GM21526 (cell line): ENCODE data around the gene ABCC1.

Source experiments
- ATAC-seq: cut with Tn5 transposase; IDR thresholded peaks from one replicate; pipeline ENCODE4 v1.9.1; 2021; ENCODE audit warnings: moderate library complexity; ENCODE audit not compliant: unreplicated experiment, low FRiP score

The ABCC1 gene

DNA sequence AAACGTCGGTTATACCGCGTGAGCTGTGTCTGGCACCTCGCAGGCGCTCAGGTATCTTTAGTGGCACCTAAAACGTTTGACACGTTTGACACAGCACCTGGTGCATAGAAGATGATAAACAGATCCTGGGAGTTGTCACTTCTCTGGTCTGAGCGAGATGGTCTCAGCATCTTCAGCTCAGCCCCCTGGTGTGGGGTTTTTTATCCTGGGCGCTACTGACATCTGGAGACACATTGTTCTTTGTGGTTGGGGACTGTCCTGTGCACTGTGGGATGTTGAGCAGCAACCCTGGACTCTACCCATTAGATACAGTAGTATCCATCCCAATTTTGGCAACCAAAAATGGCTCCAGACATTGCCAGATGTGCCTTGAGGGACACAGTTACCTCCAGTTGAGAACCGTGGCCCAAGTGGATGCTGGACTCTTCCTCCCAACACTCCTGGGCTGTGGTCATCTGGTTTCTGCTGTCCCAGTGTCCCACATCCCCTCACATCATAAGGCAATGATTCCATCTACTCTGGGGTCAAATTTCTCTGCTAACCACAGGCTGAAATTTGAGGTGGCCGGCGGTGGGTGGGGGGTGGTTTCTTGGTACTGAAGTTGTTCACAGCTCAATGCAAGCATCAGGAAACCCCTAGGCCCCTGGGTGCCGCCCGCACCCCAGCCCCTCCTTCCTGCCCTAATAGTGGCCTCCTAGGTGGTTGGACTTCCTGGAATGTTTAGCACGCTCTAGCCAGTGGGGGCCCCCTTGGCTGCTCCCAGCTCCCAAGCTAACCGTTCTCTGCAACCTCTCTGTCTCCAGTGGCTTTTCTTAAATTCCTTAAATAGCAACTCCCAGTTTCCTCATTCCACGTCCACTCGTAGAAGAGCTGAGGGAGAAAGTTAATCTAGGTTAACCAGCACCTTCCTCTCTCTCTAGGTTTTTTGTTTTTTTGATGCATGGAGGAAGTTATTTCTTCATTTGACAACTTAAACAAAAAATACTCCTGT is 124.8 kb downstream of the ABCC1 start:
- no peak for ATAC-seq

- ATAC-seq = no peak
Observed at GRCh38 chr16:16075488-16076422, 126.3 kb downstream of the ABCC1 start.

DNA sequence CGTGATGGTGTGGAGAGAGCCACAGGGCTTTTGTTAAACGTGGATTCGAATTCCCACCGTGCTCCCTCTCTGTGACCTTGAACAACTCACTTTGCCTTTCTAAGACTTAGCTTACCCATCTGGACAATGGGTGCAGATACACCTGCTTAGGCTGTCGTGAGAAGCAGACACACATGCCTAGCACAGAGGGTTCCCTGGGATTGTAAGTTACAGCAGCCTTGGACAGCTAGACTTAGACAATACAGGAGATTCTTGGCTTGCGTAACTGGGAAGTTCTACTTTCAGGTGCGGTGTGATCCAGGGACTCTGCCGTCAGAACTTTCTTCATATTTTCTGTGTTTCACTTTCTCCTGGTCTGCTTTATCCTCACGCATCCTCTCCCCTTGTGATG is 127.0 kb downstream of the ABCC1 start:
- ATAC-seq = no peak

DNA sequence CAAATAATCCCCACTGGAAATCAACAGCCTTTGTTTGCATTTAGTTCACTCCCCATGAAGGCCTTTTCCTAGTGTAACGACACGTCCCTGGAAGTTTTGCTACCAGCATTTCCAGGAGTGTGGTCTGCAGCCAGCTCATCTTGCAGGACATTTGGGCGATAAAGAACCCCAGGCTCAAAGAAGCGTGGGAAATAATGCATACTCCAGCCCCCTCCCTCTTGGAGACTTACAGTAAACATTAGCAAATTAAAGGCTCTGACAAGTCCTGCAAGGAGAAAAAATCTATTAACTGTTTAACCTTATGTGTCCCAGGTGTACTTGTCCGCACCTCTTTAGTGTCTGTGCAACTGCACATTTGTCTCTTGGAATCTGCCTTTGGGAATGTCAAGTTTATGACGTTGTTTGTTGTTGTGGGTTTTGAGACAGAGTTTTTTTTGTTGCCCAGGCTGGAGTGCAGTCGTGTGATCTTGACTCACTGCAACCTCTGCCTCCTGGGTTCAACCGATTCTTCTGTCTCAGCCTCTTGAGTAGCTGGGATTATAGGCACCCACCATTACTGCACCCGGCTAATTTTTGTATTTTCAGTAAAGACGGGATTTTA is 131.1 kb downstream of the ABCC1 start:
- ATAC-seq = no peak

DNA sequence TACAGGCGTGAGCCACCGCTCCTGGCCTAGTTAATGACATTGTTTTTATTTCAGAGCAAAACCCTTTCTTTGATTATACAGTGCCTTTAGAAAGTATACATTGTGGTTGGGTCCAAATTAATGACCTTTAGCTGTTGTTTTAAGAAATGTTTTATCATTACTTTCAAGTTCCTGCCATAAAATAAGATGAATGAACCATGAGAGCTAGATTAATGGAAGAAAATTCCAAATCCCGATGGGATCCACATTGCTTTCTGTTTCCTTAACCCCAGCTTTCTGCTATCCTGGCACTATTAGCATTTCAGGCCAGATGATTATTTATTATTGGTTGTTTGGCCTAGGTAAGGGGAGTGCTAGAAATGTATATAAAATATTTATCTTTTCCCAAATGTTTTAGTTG is 131.7 kb downstream of the ABCC1 start:
- no peak for ATAC-seq

DNA sequence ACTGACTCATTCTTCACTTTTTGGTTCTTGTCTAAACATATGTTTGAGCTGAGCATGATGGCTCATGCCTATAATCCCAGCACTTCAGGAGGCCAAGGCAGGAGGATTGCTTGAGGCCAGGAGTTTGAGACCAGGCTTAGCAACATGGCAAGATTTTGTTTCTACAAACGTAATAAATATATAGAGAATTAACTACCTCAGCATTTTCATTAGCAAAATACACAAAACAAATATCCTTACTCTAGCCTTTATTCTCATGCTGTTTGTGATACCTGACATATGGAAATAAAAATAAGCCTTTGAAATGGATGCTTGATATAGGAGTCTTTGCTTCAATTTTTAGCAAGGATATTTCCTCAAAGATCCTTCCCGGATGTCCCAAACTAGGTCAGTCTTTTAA is 132.8 kb downstream of the ABCC1 start:
- ATAC-seq = no peak

DNA sequence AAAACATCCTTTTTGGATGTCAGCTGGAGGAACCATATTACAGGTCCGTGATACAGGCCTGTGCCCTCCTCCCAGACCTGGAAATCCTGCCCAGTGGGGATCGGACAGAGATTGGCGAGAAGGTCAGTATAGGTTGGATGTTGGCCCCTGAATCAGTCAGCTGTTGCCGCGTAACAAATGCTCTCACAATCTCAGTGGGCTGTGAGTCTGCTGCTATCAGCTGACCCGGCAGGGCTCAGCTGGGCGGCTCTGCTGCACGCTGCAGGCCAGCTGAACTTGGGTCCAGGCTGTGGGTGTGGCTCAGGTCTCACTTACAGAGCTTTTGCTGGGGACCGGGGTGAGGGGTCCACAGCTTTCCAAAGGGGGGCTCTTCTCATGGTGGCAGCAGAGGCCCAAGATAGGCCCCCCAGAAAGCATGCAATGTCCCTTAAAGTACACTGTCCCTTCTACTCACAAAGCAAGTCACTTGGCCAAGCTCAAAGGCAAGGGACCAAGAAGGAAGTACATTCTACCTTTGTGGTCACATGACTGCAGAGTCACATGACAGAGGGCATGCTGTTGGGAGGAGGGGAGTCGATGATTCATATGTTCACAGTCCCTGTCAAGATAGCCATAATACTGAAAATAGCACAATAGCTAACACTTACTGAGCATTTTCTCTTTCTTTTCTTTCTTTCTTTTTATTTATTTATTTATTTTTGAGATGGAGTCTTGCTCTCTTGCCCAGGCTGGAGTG is 134.2 kb downstream of the ABCC1 start:
- no peak for ATAC-seq

DNA sequence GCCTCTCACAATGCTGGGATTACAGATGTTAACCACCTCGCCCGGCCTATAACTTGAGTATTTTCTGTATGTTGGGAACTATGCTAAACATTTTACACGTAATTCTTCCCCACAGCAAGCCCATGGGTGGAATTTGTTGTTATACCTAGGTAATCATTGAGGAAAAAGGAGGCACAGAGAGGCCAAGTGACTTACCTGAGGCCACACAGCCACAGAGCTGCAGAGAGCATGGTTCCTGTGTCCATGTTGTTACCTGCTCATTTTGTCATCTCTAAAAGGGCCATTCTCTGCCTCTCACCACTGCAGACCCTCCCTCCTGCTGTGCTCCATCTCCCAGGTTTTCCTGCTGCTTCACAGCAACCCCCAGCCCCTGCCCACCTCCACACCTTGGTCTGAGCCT is 135.5 kb downstream of the ABCC1 start:
- ATAC-seq = no peak

- no peak for ATAC-seq
Observed at GRCh38 chr16:16086653-16087446, 137.4 kb downstream of the ABCC1 start.

- ATAC-seq = no peak
Observed at GRCh38 chr16:16090238-16090637, 140.8 kb downstream of the ABCC1 start.

- no peak for ATAC-seq
Observed at GRCh38 chr16:16092925-16093627, 143.7 kb downstream of the ABCC1 start.

GRCh38 chr16:16093628-16094332 is 144.4 kb downstream of the ABCC1 start:
- ATAC-seq = no peak

GRCh38 chr16:16095646-16096045 is 146.2 kb downstream of the ABCC1 start:
- ATAC-seq = no peak

- no peak for ATAC-seq
Observed at GRCh38 chr16:16096121-16096857, 146.9 kb downstream of the ABCC1 start.

- no peak for ATAC-seq
Observed at GRCh38 chr16:16096858-16097213, 147.4 kb downstream of the ABCC1 start.

DNA sequence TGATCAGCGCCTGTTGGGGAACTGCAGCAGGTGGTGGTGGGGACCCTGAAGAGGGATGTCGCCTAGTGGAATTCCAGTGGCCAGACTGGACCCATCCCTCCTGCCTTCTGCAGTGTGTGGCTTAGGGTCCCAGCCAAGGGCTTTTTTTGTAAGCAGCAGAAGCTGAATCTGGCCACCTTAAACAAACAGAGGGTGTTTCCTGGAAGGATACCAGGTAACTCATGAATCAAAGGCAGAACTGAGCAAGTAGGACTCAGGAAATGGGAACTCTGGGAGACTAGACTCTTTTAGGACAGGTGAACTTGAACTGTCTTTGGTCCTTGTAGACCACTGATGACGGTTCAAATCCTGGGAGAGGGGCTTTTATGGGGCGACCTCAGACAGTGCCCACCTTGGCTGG is 149.9 kb downstream of the ABCC1 start:
- ATAC-seq = no peak

- no peak for ATAC-seq
Observed at GRCh38 chr16:16100631-16101030, 151.2 kb downstream of the ABCC1 start.

DNA sequence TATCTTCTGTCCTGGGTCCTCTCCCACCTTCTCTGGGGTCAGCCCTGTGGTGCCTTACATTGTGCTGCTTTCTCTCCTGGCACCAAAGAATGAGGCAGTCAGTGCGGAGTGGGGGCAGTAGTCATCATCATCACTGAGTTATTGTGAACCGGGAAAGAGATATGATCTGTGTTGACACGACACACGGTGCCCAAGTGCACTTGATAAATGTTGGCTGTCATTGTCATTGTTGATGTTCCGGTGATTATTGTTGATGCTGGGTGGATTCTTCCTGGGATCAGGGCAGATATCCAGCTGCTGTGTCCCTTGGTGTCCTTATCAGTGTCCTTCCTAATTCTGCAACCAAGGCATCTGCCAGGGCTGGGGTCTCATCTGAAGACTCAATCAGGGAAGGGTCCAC is 152.2 kb downstream of the ABCC1 start:
- ATAC-seq = no peak
